ENCODE data around the gene DICER1. TPM values are rescaled to one million over a fixed set of nuclear protein-coding genes. Genes with fewer than 3 reads are reported as not detected.
A peak's percentile ranks its signal among the peaks of the same experiment; 100 is the strongest.
"Not testable (repeated sequence)": the region's sequence is repeated elsewhere in the genome, so short reads cannot be mapped to it uniquely, and the experiment has no call there.

The DICER1 gene
- total RNA-seq, 1 donor from 2014 or later, result 87.2 TPM

- Mint-ChIP-seq H3K4me1 (ENCODE audit: low read depth) (peaks cover 60% of the 10 kb centered on the region), H3K36me3 (ENCODE audit: low read depth) (peaks cover 15% of the 10 kb centered on the region)
- H3K27me3 Mint-ChIP-seq (ENCODE audit: insufficient read depth); H3K9me3 Mint-ChIP-seq; DNase-seq (ENCODE audit: low spot score); H3K27ac Mint-ChIP-seq; intact Hi-C loops (cut with micrococcal nuclease); H3K4me3 Mint-ChIP-seq: not testable (repeated sequence)
Measured at GRCh38 chr14:95138455-95138854, 18.9 kb downstream of the DICER1 start.

DNA sequence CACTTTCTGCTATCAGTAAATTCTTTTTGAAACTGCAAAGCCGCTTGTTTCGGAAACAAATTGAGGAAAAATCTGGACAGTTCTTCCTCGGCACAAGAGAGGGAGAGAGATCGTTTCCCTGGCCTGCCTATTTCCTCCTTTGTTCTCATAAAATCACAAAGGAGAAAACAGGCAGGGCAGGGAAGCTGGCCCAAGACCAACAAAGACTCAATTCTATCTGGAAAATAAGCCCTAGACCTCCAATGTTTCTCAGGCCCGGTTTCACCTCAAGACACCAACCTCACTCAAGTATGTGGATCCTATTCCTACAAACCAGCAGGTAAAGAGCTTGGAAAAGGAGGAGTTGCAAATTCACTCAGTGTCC lies 19.5 kb downstream of the DICER1 start:
- no peaks in the 10 kb centered on the region for H3K27me3 Mint-ChIP-seq (ENCODE audit: insufficient read depth)
- no peak for DNase-seq (ENCODE audit: low spot score)
- H3K27ac Mint-ChIP-seq, result no peak overlapping the region
- no peak overlapping the region for H3K4me3 Mint-ChIP-seq
- no peaks in the 10 kb centered on the region for H3K9me3 Mint-ChIP-seq
- H3K36me3 Mint-ChIP-seq (ENCODE audit: low read depth), result peaks cover 20% of the 10 kb centered on the region
- intact Hi-C loops (cut with micrococcal nuclease), result no loop called here
- H3K4me1 Mint-ChIP-seq (ENCODE audit: low read depth), result peaks cover 53% of the 10 kb centered on the region

- Mint-ChIP-seq H3K4me3 (no peak overlapping the region), H3K27me3 (ENCODE audit: insufficient read depth) (no peaks in the 10 kb centered on the region), H3K27ac (no peak overlapping the region), H3K4me1 (ENCODE audit: low read depth) (peaks cover 49% of the 10 kb centered on the region), H3K9me3 (no peaks in the 10 kb centered on the region), H3K36me3 (ENCODE audit: low read depth) (peaks cover 25% of the 10 kb centered on the region)
- no peak for DNase-seq (ENCODE audit: low spot score)
- intact Hi-C loops (cut with micrococcal nuclease), result no loop called here
Measured at GRCh38 chr14:95137164-95137803, 20.0 kb downstream of the DICER1 start.

DNA sequence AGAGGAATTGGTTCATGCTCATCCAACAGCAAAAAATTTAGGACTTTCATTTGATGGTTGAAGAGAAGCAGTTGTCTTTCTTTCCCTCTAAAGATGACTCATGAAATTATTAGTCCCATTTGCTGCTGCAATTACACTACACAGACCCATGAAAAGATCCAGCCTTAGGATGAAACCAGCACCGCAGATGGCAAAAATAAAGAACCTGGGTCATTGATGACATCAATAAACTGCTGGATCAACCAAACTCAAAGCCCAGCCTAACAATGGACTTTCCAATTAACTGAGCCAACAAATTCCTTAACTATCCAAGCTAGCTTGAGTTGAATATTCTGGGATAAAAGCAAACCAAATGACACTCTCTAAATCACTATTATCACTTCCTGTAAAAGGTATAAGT lies 20.7 kb downstream of the DICER1 start:
- no peak for DNase-seq (ENCODE audit: low spot score)
- H3K4me3 Mint-ChIP-seq, result no peak overlapping the region
- H3K4me1 Mint-ChIP-seq (ENCODE audit: low read depth), result peaks cover 49% of the 10 kb centered on the region
- intact Hi-C loops (cut with micrococcal nuclease), result no loop called here
- H3K9me3 Mint-ChIP-seq, result no peaks in the 10 kb centered on the region
- H3K27ac Mint-ChIP-seq, result no peak overlapping the region
- peaks cover 26% of the 10 kb centered on the region for H3K36me3 Mint-ChIP-seq (ENCODE audit: low read depth)
- H3K27me3 Mint-ChIP-seq (ENCODE audit: insufficient read depth), result no peaks in the 10 kb centered on the region

DNA sequence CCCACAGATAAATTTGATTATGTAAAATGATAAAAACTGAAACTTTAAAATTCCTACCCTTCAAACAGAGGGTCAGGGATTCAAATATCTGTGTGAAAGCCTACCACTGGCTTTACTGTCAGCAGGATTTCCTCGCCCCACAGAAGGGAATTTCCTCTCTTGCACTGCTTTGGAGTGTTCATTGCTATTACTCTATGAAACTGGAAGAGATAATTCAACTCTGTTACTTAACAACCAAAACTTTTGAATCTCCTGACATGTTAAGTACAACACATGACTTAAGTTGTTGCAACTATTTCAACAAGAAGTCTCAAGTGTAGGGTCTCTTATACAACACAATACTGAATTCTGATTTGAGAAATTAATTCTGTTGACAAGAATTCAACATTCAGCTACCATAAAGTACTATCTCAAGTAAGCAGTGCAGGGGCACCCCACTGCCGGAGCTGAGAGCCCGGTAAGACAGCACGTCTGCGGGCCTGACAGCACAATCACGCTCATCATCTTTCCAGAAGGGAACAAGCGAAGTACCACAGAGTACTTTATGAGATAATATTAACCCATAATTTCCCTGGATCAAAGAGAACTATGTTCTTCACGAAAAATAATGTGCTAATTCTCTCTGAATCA lies 22.9 kb downstream of the DICER1 start:
- peaks cover 28% of the 10 kb centered on the region for H3K36me3 Mint-ChIP-seq (ENCODE audit: low read depth)
- H3K27me3 Mint-ChIP-seq (ENCODE audit: insufficient read depth), result no peaks in the 10 kb centered on the region
- H3K4me3 Mint-ChIP-seq, result no peak overlapping the region
- H3K4me1 Mint-ChIP-seq (ENCODE audit: low read depth), result peaks cover 37% of the 10 kb centered on the region
- peak overlapping the region; percentile 29 for H3K27ac Mint-ChIP-seq
- no peak for DNase-seq (ENCODE audit: low spot score)
- H3K9me3 Mint-ChIP-seq, result no peaks in the 10 kb centered on the region
- intact Hi-C loops (cut with micrococcal nuclease), result no loop called here

DNA sequence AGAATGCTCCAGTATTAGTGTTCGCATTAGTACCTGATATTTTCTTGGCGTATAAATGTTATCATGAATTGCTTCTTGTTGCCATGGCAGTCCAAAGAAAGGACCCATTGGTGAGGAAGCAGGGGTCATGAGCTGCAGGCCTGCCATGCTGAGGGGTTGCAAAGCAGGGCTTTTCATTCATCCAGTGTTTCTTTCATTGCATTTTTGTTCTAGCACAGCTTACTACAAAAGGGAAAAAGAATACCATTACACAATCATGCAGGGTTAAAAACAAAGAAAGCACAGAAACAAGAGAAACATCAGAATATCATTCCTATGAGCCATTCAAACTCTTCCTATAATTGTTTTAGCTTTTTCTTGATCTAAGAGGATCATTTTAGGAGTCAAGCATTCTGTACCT lies 24.0 kb downstream of the DICER1 start:
- Mint-ChIP-seq H3K27me3 (ENCODE audit: insufficient read depth) (no peaks in the 10 kb centered on the region), H3K9me3 (no peaks in the 10 kb centered on the region), H3K4me3 (no peak overlapping the region), H3K27ac (no peak overlapping the region), H3K36me3 (ENCODE audit: low read depth) (peaks cover 34% of the 10 kb centered on the region), H3K4me1 (ENCODE audit: low read depth) (peaks cover 40% of the 10 kb centered on the region)
- intact Hi-C loops (cut with micrococcal nuclease), result no loop called here
- no peak for DNase-seq (ENCODE audit: low spot score)

DNA sequence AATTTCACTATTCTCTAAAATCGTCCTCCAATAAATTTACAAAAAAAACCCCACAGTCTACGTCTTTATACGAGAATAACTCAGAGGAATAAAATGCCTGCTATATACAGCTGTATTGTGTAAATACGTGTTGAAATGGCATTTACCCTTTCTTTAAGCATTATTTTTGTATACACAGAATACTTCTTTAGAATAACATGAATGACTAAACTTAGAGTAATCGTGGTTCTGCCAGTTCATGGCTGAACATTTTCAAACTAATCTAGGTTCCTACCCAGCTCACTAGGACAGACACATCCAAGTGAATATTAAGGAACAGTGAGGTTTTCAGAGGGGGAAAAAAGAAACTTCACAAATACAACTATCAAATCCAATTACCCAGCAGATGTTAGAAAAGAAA lies 24.6 kb downstream of the DICER1 start:
- Mint-ChIP-seq H3K9me3 (no peaks in the 10 kb centered on the region), H3K27ac (no peak overlapping the region), H3K27me3 (ENCODE audit: insufficient read depth) (no peaks in the 10 kb centered on the region), H3K4me3 (no peak overlapping the region), H3K36me3 (ENCODE audit: low read depth) (peaks cover 36% of the 10 kb centered on the region), H3K4me1 (ENCODE audit: low read depth) (peaks cover 37% of the 10 kb centered on the region)
- no peak for DNase-seq (ENCODE audit: low spot score)
- intact Hi-C loops (cut with micrococcal nuclease), result no loop called here

DNA sequence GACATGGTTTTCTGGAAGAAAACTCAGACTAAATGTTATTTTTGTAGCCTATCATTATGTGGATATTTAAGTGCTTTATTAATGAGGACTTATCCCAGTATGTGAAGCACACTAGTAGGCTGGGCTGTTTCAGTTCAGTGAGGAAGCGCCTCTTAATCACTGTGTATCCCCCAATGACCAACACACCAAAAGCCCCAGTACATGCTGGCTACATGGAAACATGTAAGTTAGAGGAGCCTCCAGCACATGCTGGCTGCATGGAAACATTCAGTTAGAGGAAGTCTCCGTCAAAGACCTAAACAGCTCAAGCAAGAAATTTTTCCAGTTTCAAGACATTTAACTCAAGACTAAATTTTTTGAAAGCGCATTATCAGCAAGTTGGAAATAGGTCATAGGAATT lies 26.8 kb downstream of the DICER1 start:
- DNase-seq (ENCODE audit: low spot score), result no peak
- H3K4me3 Mint-ChIP-seq, result no peak overlapping the region
- peaks cover 27% of the 10 kb centered on the region for H3K4me1 Mint-ChIP-seq (ENCODE audit: low read depth)
- intact Hi-C loops (cut with micrococcal nuclease), result no loop called here
- no peaks in the 10 kb centered on the region for H3K9me3 Mint-ChIP-seq
- no peak overlapping the region for H3K27ac Mint-ChIP-seq
- H3K36me3 Mint-ChIP-seq (ENCODE audit: low read depth), result peaks cover 40% of the 10 kb centered on the region
- no peaks in the 10 kb centered on the region for H3K27me3 Mint-ChIP-seq (ENCODE audit: insufficient read depth)

- Mint-ChIP-seq H3K4me1 (ENCODE audit: low read depth) (peaks cover 15% of the 10 kb centered on the region), H3K9me3 (no peaks in the 10 kb centered on the region), H3K27me3 (ENCODE audit: insufficient read depth) (no peaks in the 10 kb centered on the region), H3K36me3 (ENCODE audit: low read depth) (peaks cover 35% of the 10 kb centered on the region), H3K27ac (no peak overlapping the region), H3K4me3 (no peak overlapping the region)
- intact Hi-C loops (cut with micrococcal nuclease), result loop anchor here (10.0 kb wide), 1 partner anchor 237 kb away; no protein-coding TSS in a partner anchor
- no peak for DNase-seq (ENCODE audit: low spot score)
Measured at GRCh38 chr14:95128140-95128539, 29.2 kb downstream of the DICER1 start.

GRCh38 chr14:95127531-95127911 lies 29.8 kb downstream of the DICER1 start:
- Mint-ChIP-seq H3K4me1 (ENCODE audit: low read depth) (peaks cover 15% of the 10 kb centered on the region), H3K36me3 (ENCODE audit: low read depth) (peaks cover 34% of the 10 kb centered on the region), H3K9me3 (no peaks in the 10 kb centered on the region), H3K27me3 (ENCODE audit: insufficient read depth) (no peaks in the 10 kb centered on the region), H3K4me3 (no peak overlapping the region), H3K27ac (no peak overlapping the region)
- DNase-seq (ENCODE audit: low spot score), result no peak
- intact Hi-C loops (cut with micrococcal nuclease), result loop anchor here (10.0 kb wide), 1 partner anchor 237 kb away; no protein-coding TSS in a partner anchor

- Mint-ChIP-seq H3K27ac (no peak overlapping the region), H3K4me1 (ENCODE audit: low read depth) (peaks cover 15% of the 10 kb centered on the region), H3K36me3 (ENCODE audit: low read depth) (peaks cover 33% of the 10 kb centered on the region), H3K27me3 (ENCODE audit: insufficient read depth) (no peaks in the 10 kb centered on the region), H3K4me3 (no peak overlapping the region), H3K9me3 (no peaks in the 10 kb centered on the region)
- intact Hi-C loops (cut with micrococcal nuclease), result loop anchor here (10.0 kb wide), 1 partner anchor 238 kb away; no protein-coding TSS in a partner anchor
- no peak for DNase-seq (ENCODE audit: low spot score)
Measured at GRCh38 chr14:95126906-95127530, 30.3 kb downstream of the DICER1 start.

- Mint-ChIP-seq H3K4me3 (no peak overlapping the region), H3K27ac (peak overlapping the region; percentile 69), H3K27me3 (ENCODE audit: insufficient read depth) (no peaks in the 10 kb centered on the region), H3K9me3 (no peaks in the 10 kb centered on the region), H3K4me1 (ENCODE audit: low read depth) (peaks cover 15% of the 10 kb centered on the region), H3K36me3 (ENCODE audit: low read depth) (peaks cover 32% of the 10 kb centered on the region)
- no peak for DNase-seq (ENCODE audit: low spot score)
- intact Hi-C loops (cut with micrococcal nuclease), result loop anchor here (10.0 kb wide), 1 partner anchor 239 kb away; no protein-coding TSS in a partner anchor
Measured at GRCh38 chr14:95125915-95126314, 31.4 kb downstream of the DICER1 start.

DNA sequence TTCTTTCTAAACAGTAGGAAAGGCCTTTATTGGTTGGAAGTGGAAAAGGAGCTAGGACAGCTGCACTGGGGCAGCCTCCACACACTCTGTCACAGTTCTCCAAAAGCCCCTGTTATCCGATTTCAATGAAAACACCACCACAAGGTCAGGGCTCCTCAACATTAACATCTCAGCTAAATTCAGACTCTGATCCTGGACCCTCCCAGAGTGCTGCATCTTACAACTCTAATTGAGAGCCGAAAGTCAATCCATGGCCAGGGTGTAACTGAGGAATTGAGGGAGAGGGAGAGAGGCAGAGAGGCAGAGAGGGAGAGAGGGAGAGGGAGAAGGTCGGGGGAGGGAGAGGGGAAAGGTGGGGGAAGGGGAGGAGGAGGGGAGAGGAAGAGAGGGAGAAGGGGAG lies 32.1 kb downstream of the DICER1 start:
- H3K4me3 Mint-ChIP-seq, result no peak overlapping the region
- no peaks in the 10 kb centered on the region for H3K27me3 Mint-ChIP-seq (ENCODE audit: insufficient read depth)
- intact Hi-C loops (cut with micrococcal nuclease), result loop anchor here (10.0 kb wide), 1 partner anchor 240 kb away; no protein-coding TSS in a partner anchor
- H3K4me1 Mint-ChIP-seq (ENCODE audit: low read depth), result peaks cover 15% of the 10 kb centered on the region
- DNase-seq (ENCODE audit: low spot score), result no peak
- H3K9me3 Mint-ChIP-seq, result no peaks in the 10 kb centered on the region
- peak overlapping the region; percentile 6 for H3K27ac Mint-ChIP-seq
- peaks cover 35% of the 10 kb centered on the region for H3K36me3 Mint-ChIP-seq (ENCODE audit: low read depth)
